K562 (cell line): ENCODE results near the gene NQO2. TPM values are rescaled to one million over a fixed set of nuclear protein-coding genes. Genes with fewer than 3 reads are reported as not detected.
A peak's percentile ranks its signal among the peaks of the same experiment; 100 is the strongest.

Experiments used
- ADNP ChIP-seq: fragments of 200-800 bp; sonication (Bioruptor generic); IDR thresholded peaks from 2 replicates; pipeline ENCODE4 v1.6.1; 2016; ENCODE audit warnings: missing genetic modification characterization, missing compliant biosample characterization
- AFF4 ChIP-seq: sonication (generic); formaldehyde crosslinking; IDR thresholded peaks from 2 replicates; pipeline ENCODE4 v1.8.0; 2023; ENCODE audit warnings: mild to moderate bottlenecking, missing genetic modification reagents
- BRD4 ChIP-seq: fragments of 200-600 bp; sonication (generic); IDR thresholded peaks from 2 replicates; pipeline ENCODE4 v1.6.1; 2017; ENCODE audit warnings: inconsistent platforms
- CBX2 ChIP-seq: fragments of 200-600 bp; sonication (generic); IDR thresholded peaks from one replicate; pipeline ENCODE4 v1.6.1; 2012; ENCODE audit warnings: mild to moderate bottlenecking, low read length, inconsistent platforms; ENCODE audit not compliant: insufficient read depth, poor library complexity, severe bottlenecking
- CBX3 ChIP-seq, 2 experiments: IDR thresholded peaks; 1 replicate in 1 of 2; 2 replicates in 1 of 2; pipeline ENCODE4 v1.6.1; 2012; ENCODE audit warnings: inconsistent platforms in 2 of 2, low read length in 2 of 2, borderline replicate concordance in 1 of 2, control low read depth in 1 of 2
- EHMT2 ChIP-seq: fragments of 450-650 bp; IDR thresholded peaks from 2 replicates; pipeline ENCODE4 v1.6.1; 2018; ENCODE audit warnings: antibody characterized with exemption
- GTF2E2 ChIP-seq: fragments of 200-800 bp; sonication (Bioruptor generic); IDR thresholded peaks from 2 replicates; pipeline ENCODE4 v1.6.1; 2016; ENCODE audit warnings: missing genetic modification characterization, missing compliant biosample characterization
- MAX ChIP-seq: sonication (generic); formaldehyde crosslinking; IDR thresholded peaks from 2 replicates; pipeline ENCODE4 v1.9.0; 2022; ENCODE audit warnings: mild to moderate bottlenecking, missing genetic modification reagents
- MECOM ChIP-seq: fragments of 250-450 bp; sonication (Bioruptor Pico); IDR thresholded peaks from 2 replicates; pipeline ENCODE4 v1.8.0; 2022; ENCODE audit warnings: inconsistent platforms
- NUFIP1 ChIP-seq: fragments of 450-650 bp; IDR thresholded peaks from 2 replicates; pipeline ENCODE4 v1.6.1; 2018; ENCODE audit not compliant: partially characterized antibody
- RBM39 ChIP-seq: fragments of 200-400 bp; formaldehyde crosslinking; optimal IDR thresholded peaks from 2 replicates; pipeline ENCODE3; 2018; ENCODE audit warnings: low read depth, low read length
- SETDB1 ChIP-seq: IDR thresholded peaks from one replicate; pipeline ENCODE4 v1.6.1; 2012; ENCODE audit warnings: low read length, control low read depth, inconsistent platforms
- SMARCC2 ChIP-seq: fragments of 450-650 bp; IDR thresholded peaks from 2 replicates; pipeline ENCODE4 v1.6.1; 2017; ENCODE audit warnings: antibody characterized with exemption, moderate library complexity, mild to moderate bottlenecking, low read depth
- SNIP1 ChIP-seq: fragments of 450-650 bp; IDR thresholded peaks from 2 replicates; pipeline ENCODE4 v1.7.1; 2017; ENCODE audit warnings: low read depth, mild to moderate bottlenecking
- TEAD1 ChIP-seq, 2 experiments: fragments of 450-650 bp in 1 of 2; sonication (generic) in 1 of 2; formaldehyde crosslinking; IDR thresholded peaks; 2 replicates each; pipeline versions ENCODE4 v1.4.0 to v1.8.0; 2020 to 2022; ENCODE audit warnings: mild to moderate bottlenecking in 2 of 2, missing genetic modification reagents in 1 of 2
- THRB ChIP-seq: fragments of 450-650 bp; formaldehyde crosslinking; conservative IDR thresholded peaks from 2 replicates; pipeline ENCODE4 v1.4.0; 2022; ENCODE audit warnings: mild to moderate bottlenecking, missing genetic modification characterization
- TOE1 ChIP-seq, 2 experiments: fragments of 450-650 bp in 1 of 2; sonication (generic) in 1 of 2; formaldehyde crosslinking in 1 of 2; IDR thresholded peaks; 2 replicates each; pipeline versions ENCODE4 v1.7.1 to v1.8.0; 2016 to 2022; ENCODE audit warnings: borderline replicate concordance in 2 of 2, mild to moderate bottlenecking in 2 of 2, antibody characterized with exemption in 1 of 2, inconsistent platforms in 1 of 2, low read depth in 1 of 2, missing genetic modification reagents in 1 of 2, moderate library complexity in 1 of 2
- ZBTB43 ChIP-seq: sonication (generic); formaldehyde crosslinking; IDR thresholded peaks from 2 replicates; pipeline ENCODE4 v1.8.0; 2023; ENCODE audit warnings: mild to moderate bottlenecking, missing genetic modification reagents
- ZFP1 ChIP-seq: fragments of 450-650 bp; formaldehyde crosslinking; IDR thresholded peaks from 2 replicates; pipeline ENCODE4 v1.4.0; 2020; ENCODE audit warnings: mild to moderate bottlenecking, mixed read lengths
- ZNF140 ChIP-seq: fragments of 250-450 bp; sonication (Bioruptor Pico); IDR thresholded peaks from 2 replicates; pipeline ENCODE4 v1.8.0; 2021; ENCODE audit warnings: moderate library complexity, mild to moderate bottlenecking, inconsistent platforms
- ZNF41 ChIP-seq: fragments of 250-450 bp; sonication (Bioruptor Pico); conservative IDR thresholded peaks from 2 replicates; pipeline ENCODE4 v1.4.0; 2020; ENCODE audit warnings: mild to moderate bottlenecking
- ZNF699 ChIP-seq: fragments of 250-450 bp; sonication (Bioruptor Pico); IDR thresholded peaks from 2 replicates; pipeline ENCODE4 v1.8.0; 2021; ENCODE audit warnings: mild to moderate bottlenecking, moderate library complexity; ENCODE audit not compliant: insufficient replicate concordance
- polyA plus RNA-seq, 8 experiments: library from polyadenylated mRNA; depleted of rRNA in 4 of 8; stranded (reverse) in 5 of 8; unstranded in 3 of 8; fragments of >200 nt; fragmentation: Nextera tagmentation in 2 of 8; fragmentation: Illumina TruSeq in 1 of 8; extraction: Ambion mirVana in 2 of 8; extraction: Trizol in 1 of 8; gene quantifications; 2 replicates each; pipeline versions ENCODE4 v1.2.1 to v1.2.3, GENCODE V29; 2011 to 2014; ENCODE audit warnings: inconsistent platforms in 1 of 8, missing spikeins in 1 of 8
- total RNA-seq, 7 experiments: library from RNA; depleted of rRNA in 6 of 7; stranded (reverse); fragments of >200 nt in 6 of 7; fragmentation: Illumina TruSeq in 2 of 7; extraction: Trizol in 2 of 7; gene quantifications; 2 replicates each; pipeline versions ENCODE4 v1.2.1 to v1.2.3, GENCODE V29; 2011 to 2021; ENCODE audit warnings: low replicate concordance in 1 of 7

Gene NQO2
- total and polyA plus RNA-seq, 9 of the 15 experiments (the other 6 are each of a cell fraction or from before 2014, with no cell fraction given), result 54.6 to 214 (median 116) TPM

GRCh38 chr6:2971420-2972218, 28.1 kb upstream of the NQO2 start, which contains the start of gene SERPINB6 (continued):
- no peak for TF ChIP-seq TEAD1 (CRISPR knock-in tag; IDR thresholded peaks at IDR 0.05)
- no peak for TF ChIP-seq THRB
- no peak for TF ChIP-seq ZNF41
- TF ChIP-seq SMARCC2, result no peak
- no peak for TF ChIP-seq ADNP (tag)
- TF ChIP-seq CBX2, result no peak
- TF ChIP-seq SETDB1, result no peak
- peak; percentile 61; the same call in 1 of the 2 replicates for TF ChIP-seq TOE1 (IDR thresholded peaks at IDR 0.05; ENCODE audit: borderline replicate concordance)
- TF ChIP-seq TOE1 (CRISPR knock-in tag; IDR thresholded peaks at IDR 0.05; ENCODE audit: borderline replicate concordance, low read depth), result no peak
- no peak for TF ChIP-seq SNIP1
- TF ChIP-seq ZBTB43 (CRISPR knock-in tag), result no peak
- peak; percentile 49; the same call in 1 of the 2 replicates for TF ChIP-seq BRD4
- no peak for TF ChIP-seq EHMT2
- peak; percentile 88 for TF ChIP-seq GTF2E2
- TF ChIP-seq MECOM, result no peak
- peak; percentile 88 for TF ChIP-seq AFF4 (CRISPR knock-in tag)
- TF ChIP-seq MAX, result peak; percentile 82
- no peak for TF ChIP-seq ZFP1
- TF ChIP-seq ZNF140 (CRISPR knock-in tag), result no peak
- TF ChIP-seq RBM39, result no peak
- no peak for TF ChIP-seq NUFIP1
- TF ChIP-seq ZNF699 (CRISPR knock-in tag), result no peak
- TF ChIP-seq CBX3 (IDR thresholded peaks at IDR 0.05; ENCODE audit: borderline replicate concordance in 1 of 2, low read length in 2 of 2), result no peak
